KOPT-K1 (cell line): ENCODE data around the gene NVL.
"Not testable (repeated sequence)": the region's sequence is repeated elsewhere in the genome, so short reads cannot be mapped to it uniquely, and the experiment has no call there.

ENCODE experiments used
- H3K27ac ChIP-seq: fragments of 200-600 bp; sonication (generic); 2 replicates; pipeline ENCODE4 v1.5.1; 2016; ENCODE audit warnings: antibody characterized with exemption, mild to moderate bottlenecking, low read depth, low read length; ENCODE audit not compliant: poor library complexity, severe bottlenecking
- H3K36me3 ChIP-seq: fragments of 200-600 bp; sonication (generic); 2 replicates; pipeline ENCODE4 v1.5.1; 2017; ENCODE audit warnings: antibody characterized with exemption, mild to moderate bottlenecking, low read length, moderate library complexity; ENCODE audit not compliant: insufficient read depth
- H3K9me3 ChIP-seq: fragments of 200-600 bp; sonication (generic); 2 replicates; pipeline ENCODE4 v1.5.1; 2017; ENCODE audit warnings: antibody characterized with exemption, low read length, mild to moderate bottlenecking; ENCODE audit not compliant: insufficient read depth, poor library complexity, severe bottlenecking

NVL gene

GRCh38 chr1:224329842-224330753 lies at the start of gene NVL:
NVL (minus strand) TSS chr1:224330172; CDS start chr1:224330127, 45 bp downstream.
- peaks cover 22% of the 10 kb centered on the region for H3K36me3 ChIP-seq
- H3K27ac ChIP-seq: peak within 1 kb of the TSS; percentile 86
- no peaks in the 10 kb centered on the region for H3K9me3 ChIP-seq

- H3K36me3 ChIP-seq: peaks cover 58% of the 10 kb centered on the region
- no peak overlapping the region for H3K27ac ChIP-seq
- no peaks in the 10 kb centered on the region for H3K9me3 ChIP-seq
These were observed 49.1 kb upstream of the NVL start for GRCh38 chr1:224378855-224379631.

GRCh38 chr1:224377676-224378006 lies 47.7 kb upstream of the NVL start:
- H3K36me3 ChIP-seq: peaks cover 71% of the 10 kb centered on the region

DNA sequence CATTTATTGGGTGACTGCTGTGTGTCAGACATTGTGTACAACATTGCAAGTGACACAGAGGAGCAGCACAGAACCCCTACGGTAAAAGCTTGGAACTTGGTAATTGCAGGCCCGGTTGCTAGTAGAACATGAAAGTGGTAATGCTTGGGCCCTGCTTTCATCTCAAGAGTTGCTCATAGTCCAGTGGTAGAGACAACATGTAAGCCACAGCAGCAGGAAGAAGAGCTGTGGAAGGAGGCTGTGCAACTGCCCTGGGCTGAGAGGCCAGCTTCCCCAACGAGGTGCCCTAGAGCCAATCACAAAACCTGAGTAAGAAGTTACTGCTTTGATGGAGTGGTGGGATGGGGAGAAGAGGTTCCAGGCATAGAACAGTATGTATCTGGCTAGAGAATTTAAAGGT lies 45.1 kb upstream of the NVL start:
- Histone ChIP-seq H3K27ac (no peak overlapping the region), H3K9me3 (no peaks in the 10 kb centered on the region), H3K36me3 (peaks cover 92% of the 10 kb centered on the region)

More at GRCh38 chr1:224377676-224378006, 47.7 kb upstream of the NVL start:
- no peaks in the 10 kb centered on the region for H3K9me3 ChIP-seq
- no peak overlapping the region for H3K27ac ChIP-seq

DNA sequence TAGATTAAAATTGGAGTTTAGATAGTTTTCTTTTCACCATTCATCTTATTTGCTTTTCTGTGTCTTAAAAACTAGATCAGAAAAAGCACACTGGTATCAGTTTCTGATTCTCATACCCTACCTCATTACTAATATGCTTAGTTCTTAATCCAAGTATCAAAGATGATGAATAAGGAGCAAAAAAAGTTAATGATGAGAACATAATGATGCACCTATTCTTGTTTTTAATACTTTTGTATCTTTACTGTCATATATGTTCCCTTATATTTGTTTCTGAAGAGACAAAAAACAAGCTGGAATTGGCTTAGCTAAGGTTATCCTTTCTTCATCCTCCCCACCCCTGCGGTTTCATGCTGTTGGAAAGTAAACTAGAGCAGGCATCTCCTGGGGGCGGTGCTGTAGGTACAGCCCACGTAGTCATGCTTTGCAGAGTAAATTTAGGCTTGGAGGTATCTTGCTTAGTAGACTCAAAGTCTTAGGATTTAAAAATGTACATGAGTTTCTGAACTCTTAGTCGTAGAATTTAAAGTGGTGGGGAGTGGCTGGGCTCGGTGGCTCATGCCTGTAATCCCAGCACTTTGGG lies 43.1 kb upstream of the NVL start:
- H3K9me3 ChIP-seq: no peaks in the 10 kb centered on the region
- no peak overlapping the region for H3K27ac ChIP-seq
- H3K36me3 ChIP-seq: peaks cover 99% of the 10 kb centered on the region

DNA sequence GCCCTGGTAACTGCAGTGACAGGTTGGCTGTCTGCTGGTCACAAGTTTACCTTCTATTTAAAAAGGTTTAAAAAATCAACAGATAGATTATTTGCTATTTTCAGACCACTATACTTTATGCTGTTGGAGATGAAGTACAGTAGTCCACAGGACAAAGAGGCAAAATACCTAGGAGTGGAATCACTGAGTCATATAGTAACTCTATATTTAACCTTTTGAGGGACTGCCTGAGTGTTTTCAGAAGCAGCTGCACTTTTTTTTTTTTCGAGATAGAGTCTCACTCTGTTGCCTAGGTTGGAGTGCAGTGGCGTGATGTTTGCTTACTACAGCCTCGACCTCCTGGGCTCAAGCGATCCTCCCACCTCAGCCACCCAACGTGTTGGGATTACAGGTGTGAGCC lies 38.4 kb upstream of the NVL start:
- peaks cover 96% of the 10 kb centered on the region for H3K36me3 ChIP-seq
- H3K9me3 ChIP-seq: no peaks in the 10 kb centered on the region
- no peak overlapping the region for H3K27ac ChIP-seq

GRCh38 chr1:224359207-224359606 lies 29.2 kb upstream of the NVL start:
- Histone ChIP-seq H3K36me3 (peaks cover 14% of the 10 kb centered on the region), H3K27ac (no peak overlapping the region), H3K9me3 (no peaks in the 10 kb centered on the region)

- H3K36me3 ChIP-seq: 0 out of 2 replicates have a peak, but pooled peaks cover 6% of the 10 kb centered on the region
- H3K27ac ChIP-seq: no peak overlapping the region
These were observed 28.3 kb upstream of the NVL start for GRCh38 chr1:224358237-224358636.

GRCh38 chr1:224357626-224358124 lies 27.7 kb upstream of the NVL start:
- H3K9me3 ChIP-seq: no peaks in the 10 kb centered on the region
- peak overlapping the region; percentile 75 for H3K27ac ChIP-seq
- 0 out of 2 replicates have a peak, but pooled peaks cover 6% of the 10 kb centered on the region for H3K36me3 ChIP-seq

More at GRCh38 chr1:224358237-224358636, 28.3 kb upstream of the NVL start:
- no peaks in the 10 kb centered on the region for H3K9me3 ChIP-seq

DNA sequence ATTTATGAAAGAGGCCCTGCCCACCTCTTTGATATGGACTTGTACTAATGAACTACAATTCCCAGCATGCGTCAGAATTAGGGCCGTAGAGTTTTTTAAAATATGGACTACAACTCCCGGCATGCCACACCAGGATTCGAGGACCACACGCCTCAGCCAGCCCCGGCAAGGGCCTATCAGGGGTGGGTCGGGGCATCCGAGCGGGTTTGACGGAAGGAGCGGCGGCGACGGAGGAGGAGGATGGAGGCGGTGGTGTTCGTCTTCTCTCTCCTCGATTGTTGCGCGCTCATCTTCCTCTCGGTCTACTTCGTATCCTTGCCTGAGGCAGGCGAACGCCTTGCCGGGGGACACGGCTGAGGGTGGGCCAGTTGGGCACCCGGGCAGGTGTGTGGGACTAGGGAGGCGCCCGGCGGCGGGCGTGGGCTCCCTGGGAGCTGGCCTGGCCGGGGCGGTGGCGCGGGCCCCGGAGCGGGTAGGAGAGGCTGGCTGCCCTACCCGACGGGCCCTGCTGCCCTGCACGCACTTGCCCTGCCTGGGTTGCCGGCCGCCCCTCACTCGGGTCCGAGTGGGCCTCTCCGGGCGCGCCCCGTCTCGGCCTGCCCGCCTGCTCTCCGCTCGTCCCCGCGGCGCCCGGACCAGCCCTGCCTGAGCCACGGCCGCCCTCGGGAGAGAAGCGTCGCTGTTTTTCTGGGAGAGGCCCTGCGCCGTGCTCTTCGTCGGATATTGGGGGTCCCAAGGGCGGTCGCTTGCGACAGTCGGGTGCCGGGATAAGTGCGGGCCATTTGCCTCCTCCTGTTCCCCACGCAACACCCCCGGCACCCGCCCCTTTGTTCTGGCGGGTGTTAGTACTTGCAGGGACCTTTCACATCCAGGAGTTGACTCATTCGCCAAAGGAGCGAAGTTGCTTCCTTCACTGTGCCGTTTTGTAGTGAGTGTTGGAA lies 27.0 kb upstream of the NVL start, which contains the start of gene CNIH4:
CNIH4 (plus strand) TSS at position 195 of the 941 bp plus-strand sequence; CDS start at position 241, 46 bp downstream.
- Histone ChIP-seq H3K27ac (peak within 1 kb of the TSS; percentile 75), H3K36me3 (0 out of 2 replicates have a peak, but pooled peaks cover 6% of the 10 kb centered on the region), H3K9me3 (no peaks in the 10 kb centered on the region)

DNA sequence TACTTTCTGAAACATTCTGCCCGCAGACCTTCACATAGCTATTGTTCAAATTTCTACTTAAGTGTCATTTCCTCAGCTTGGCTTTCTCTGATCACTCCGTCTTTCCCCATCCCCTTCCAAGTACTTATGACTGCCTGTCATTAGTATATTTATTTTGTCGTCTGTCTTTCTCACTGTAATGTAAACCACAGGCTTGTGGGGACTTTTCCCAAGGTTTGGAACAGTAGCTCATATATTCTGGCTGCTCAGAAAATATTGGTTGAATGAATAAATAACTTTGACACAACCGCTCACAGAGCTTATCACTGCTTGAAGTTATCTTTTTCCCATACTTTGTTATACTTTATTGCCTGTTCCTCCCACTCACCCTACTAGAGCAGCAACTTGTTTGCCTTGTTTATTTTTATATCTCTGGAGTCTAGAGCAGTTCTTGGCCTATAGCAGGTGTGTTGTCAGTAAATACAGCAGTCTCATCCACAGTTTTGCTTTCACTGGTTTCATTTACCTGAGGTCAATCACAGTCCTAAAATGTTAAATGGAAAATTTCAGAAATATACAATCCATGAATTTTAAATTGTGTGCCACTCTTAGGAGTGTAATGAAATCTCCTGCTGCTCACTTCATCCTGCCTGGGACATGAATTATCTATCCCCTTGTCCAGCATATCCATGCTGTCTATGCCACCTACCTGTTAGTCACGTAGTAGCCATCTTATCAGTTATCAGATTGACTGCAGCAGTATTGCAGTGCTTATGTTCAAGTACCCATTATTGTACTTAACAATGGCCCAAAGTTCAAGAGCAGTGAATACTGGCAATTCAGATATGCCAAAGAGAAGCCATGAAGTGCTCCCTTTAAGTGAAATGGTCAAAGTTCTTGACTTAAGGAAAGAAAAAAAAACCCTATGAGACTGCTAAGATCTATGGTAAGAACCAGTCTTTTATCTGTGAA lies 24.3 kb upstream of the NVL start:
- Histone ChIP-seq H3K27ac (no peak overlapping the region), H3K9me3 (no peaks in the 10 kb centered on the region), H3K36me3 (0 out of 2 replicates have a peak, but pooled peaks cover 1% of the 10 kb centered on the region)

GRCh38 chr1:224352436-224353085 lies 22.6 kb upstream of the NVL start:
- H3K9me3 ChIP-seq, H3K27ac ChIP-seq, H3K36me3 ChIP-seq: not testable (repeated sequence)

DNA sequence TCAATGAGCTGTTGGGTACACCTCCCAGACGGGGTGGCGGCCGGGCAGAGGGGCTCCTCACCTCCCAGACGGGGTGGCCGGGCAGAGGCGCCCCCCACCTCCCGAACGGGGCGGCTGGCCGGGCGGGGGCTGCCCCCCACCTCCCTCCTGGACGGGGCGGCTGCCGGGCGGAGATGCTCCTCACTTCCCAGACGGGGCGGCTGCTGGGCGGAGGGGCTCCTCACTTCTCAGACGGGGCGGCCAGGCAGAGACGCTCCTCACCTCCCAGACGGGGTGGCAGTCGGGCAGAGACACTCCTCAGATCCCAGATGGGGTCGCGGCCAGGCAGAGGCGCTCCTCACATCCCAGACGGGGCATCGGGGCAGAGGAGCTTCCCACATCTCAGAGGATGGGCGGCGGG lies 19.7 kb upstream of the NVL start:
- not testable (repeated sequence) for H3K36me3 ChIP-seq, H3K27ac ChIP-seq, H3K9me3 ChIP-seq
